Measurements from ENCODE around the gene GAL. TPM values are rescaled to one million over a fixed set of nuclear protein-coding genes. Genes with fewer than 3 reads are reported as not detected.
A peak's percentile ranks its signal among the peaks of the same experiment; 100 is the strongest.

Gene GAL
- total RNA-seq, 1 donor from 2014 or later: 23.4 TPM

DNA sequence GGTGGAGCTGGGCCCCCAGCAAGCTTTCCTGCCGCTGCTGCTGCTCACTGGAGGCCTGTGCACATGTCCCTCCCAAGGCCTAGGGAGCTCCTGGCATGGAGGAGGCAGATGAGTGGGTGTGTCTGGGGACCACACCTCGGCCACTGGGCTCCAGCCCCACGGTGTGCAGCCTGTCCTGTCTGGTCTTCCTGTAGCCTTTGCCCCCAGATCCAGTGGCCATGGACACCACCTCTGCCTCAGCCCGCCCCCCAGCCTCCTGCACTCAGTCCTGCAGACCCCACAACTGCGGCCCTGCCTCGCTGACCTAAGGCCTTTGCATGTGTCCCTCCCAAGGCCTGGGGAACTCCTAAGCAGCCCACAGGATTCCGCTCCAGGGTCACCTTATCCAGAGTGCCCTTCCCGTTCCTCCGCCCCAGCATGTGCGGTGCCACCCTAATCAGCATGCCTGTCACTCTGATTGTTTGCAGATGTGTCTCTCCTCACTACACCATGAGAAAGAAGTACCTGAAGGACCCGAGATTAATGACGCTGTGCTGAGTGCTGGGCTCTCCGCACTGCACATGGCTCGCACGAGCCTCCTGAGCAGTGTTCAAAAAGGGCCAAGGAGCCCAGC lies 8.6 kb downstream of the GAL start:
- H3K27ac Mint-ChIP-seq (ENCODE audit: unreplicated experiment): peak overlapping the region; percentile 47
- H3K36me3 Mint-ChIP-seq (ENCODE audit: low read depth, unreplicated experiment): peaks cover 5% of the 10 kb centered on the region
- Histone ChIP-seq H3K27ac (ENCODE audit: low read depth, low read length) (no peak overlapping the region), H3K79me2 (ENCODE audit: insufficient read depth, low read length) (no peaks in the 10 kb centered on the region), H2AFZ (ENCODE audit: low read depth, low read length) (no peak overlapping the region), H3K4me1 (ENCODE audit: insufficient read depth, low read length) (no peaks in the 10 kb centered on the region), H3K36me3 (ENCODE audit: insufficient read depth, low read length) (no peaks in the 10 kb centered on the region), H3K27me3 (ENCODE audit: insufficient read depth, low read length) (peaks cover 46% of the 10 kb centered on the region), H3K4me2 (ENCODE audit: low read length) (no peak overlapping the region), H4K20me1 (ENCODE audit: insufficient read depth, low read length) (no peaks in the 10 kb centered on the region), H3K4me3 (ENCODE audit: insufficient read depth, low read depth, low read length) (no peak overlapping the region), H3K9me3 (ENCODE audit: insufficient read depth, low read depth, low read length) (peaks cover 4% of the 10 kb centered on the region), H3K9ac (ENCODE audit: low read length) (no peak overlapping the region)
- DNase-seq (ENCODE audit: low read depth) (no peak), FAIRE-seq (no peak)
- H3K4me3 Mint-ChIP-seq (ENCODE audit: unreplicated experiment): no peak overlapping the region
- H3K9me3 Mint-ChIP-seq (ENCODE audit: unreplicated experiment): peaks cover 12% of the 10 kb centered on the region
- H3K4me1 Mint-ChIP-seq (ENCODE audit: low read depth, unreplicated experiment): no peaks in the 10 kb centered on the region
- no peak for TF ChIP-seq EZH2 (IDR thresholded peaks at IDR 0.05; ENCODE audit: insufficient read depth, low read length)
- TF ChIP-seq, protein P1, sequence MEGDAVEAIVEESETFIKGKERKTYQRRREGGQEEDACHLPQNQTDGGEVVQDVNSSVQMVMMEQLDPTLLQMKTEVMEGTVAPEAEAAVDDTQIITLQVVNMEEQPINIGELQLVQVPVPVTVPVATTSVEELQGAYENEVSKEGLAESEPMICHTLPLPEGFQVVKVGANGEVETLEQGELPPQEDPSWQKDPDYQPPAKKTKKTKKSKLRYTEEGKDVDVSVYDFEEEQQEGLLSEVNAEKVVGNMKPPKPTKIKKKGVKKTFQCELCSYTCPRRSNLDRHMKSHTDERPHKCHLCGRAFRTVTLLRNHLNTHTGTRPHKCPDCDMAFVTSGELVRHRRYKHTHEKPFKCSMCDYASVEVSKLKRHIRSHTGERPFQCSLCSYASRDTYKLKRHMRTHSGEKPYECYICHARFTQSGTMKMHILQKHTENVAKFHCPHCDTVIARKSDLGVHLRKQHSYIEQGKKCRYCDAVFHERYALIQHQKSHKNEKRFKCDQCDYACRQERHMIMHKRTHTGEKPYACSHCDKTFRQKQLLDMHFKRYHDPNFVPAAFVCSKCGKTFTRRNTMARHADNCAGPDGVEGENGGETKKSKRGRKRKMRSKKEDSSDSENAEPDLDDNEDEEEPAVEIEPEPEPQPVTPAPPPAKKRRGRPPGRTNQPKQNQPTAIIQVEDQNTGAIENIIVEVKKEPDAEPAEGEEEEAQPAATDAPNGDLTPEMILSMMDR (IDR thresholded peaks at IDR 0.05; ENCODE audit: insufficient read depth, low read depth, low read length): no peak
- H3K27me3 Mint-ChIP-seq (ENCODE audit: low read depth, unreplicated experiment): peaks cover 44% of the 10 kb centered on the region

GRCh38 chr11:68693484-68693882 lies 9.1 kb downstream of the GAL start:
- Histone ChIP-seq H4K20me1 (ENCODE audit: insufficient read depth, low read length) (no peaks in the 10 kb centered on the region), H3K27me3 (ENCODE audit: insufficient read depth, low read length) (peaks cover 45% of the 10 kb centered on the region), H3K9me3 (ENCODE audit: insufficient read depth, low read depth, low read length) (peaks cover 4% of the 10 kb centered on the region), H3K4me2 (ENCODE audit: low read length) (no peak overlapping the region), H3K4me3 (ENCODE audit: insufficient read depth, low read depth, low read length) (no peak overlapping the region), H3K4me1 (ENCODE audit: insufficient read depth, low read length) (no peaks in the 10 kb centered on the region), H3K36me3 (ENCODE audit: insufficient read depth, low read length) (no peaks in the 10 kb centered on the region), H3K27ac (ENCODE audit: low read depth, low read length) (no peak overlapping the region), H2AFZ (ENCODE audit: low read depth, low read length) (no peak overlapping the region), H3K9ac (ENCODE audit: low read length) (no peak overlapping the region), H3K79me2 (ENCODE audit: insufficient read depth, low read length) (no peaks in the 10 kb centered on the region)
- H3K4me1 Mint-ChIP-seq (ENCODE audit: low read depth, unreplicated experiment): no peaks in the 10 kb centered on the region
- no peak for FAIRE-seq
- no peak overlapping the region for H3K27ac Mint-ChIP-seq (ENCODE audit: unreplicated experiment)
- H3K9me3 Mint-ChIP-seq (ENCODE audit: unreplicated experiment): peaks cover 12% of the 10 kb centered on the region
- peaks cover 41% of the 10 kb centered on the region for H3K27me3 Mint-ChIP-seq (ENCODE audit: low read depth, unreplicated experiment)
- peaks cover 5% of the 10 kb centered on the region for H3K36me3 Mint-ChIP-seq (ENCODE audit: low read depth, unreplicated experiment)
- DNase-seq (ENCODE audit: low read depth): no peak
- no peak overlapping the region for H3K4me3 Mint-ChIP-seq (ENCODE audit: unreplicated experiment)
- no peak for TF ChIP-seq EZH2 (IDR thresholded peaks at IDR 0.05; ENCODE audit: insufficient read depth, low read length)
- TF ChIP-seq, protein P1 (IDR thresholded peaks at IDR 0.05; ENCODE audit: insufficient read depth, low read depth, low read length): no peak
